Tibial artery (tissue), 4 donors: ENCODE results near the gene RFWD3.

Source experiments
- DNase-seq, 2 donors: peaks; one replicate each; pipeline ENCODE4 v3.0.0-alpha.2; 2019
- H3K27ac ChIP-seq, 2 donors: fragments of 200-600 bp; sonication (generic) in 1 of 2; 1 replicate in 1 of 2; 2 replicates in 1 of 2; pipeline ENCODE4 v1.5.1; 2018 to 2019; ENCODE audit warnings: mild to moderate bottlenecking in 1 of 2
- H3K27me3 ChIP-seq, 2 donors: fragments of 200-600 bp; sonication (generic) in 1 of 2; one replicate each; pipeline versions ENCODE4 v1.5.1 to v1.6.0; 2016 to 2019
- H3K36me3 ChIP-seq, 3 donors: fragments of 200-600 bp; sonication (generic) in 2 of 3; one replicate each; pipeline ENCODE4 v1.5.1; 2016 to 2019; ENCODE audit warnings: mild to moderate bottlenecking in 2 of 3
- H3K4me1 ChIP-seq, 4 donors: fragments of 200-600 bp; sonication (generic) in 2 of 4; 1 replicate in 3 of 4; 2 replicates in 1 of 4; pipeline ENCODE4 v1.5.1; 2016 to 2019
- H3K4me3 ChIP-seq, 2 donors: fragments of 200-600 bp; sonication (generic) in 1 of 2; 1 replicate in 1 of 2; 2 replicates in 1 of 2; pipeline ENCODE4 v1.5.1; 2018 to 2019; ENCODE audit warnings: mild to moderate bottlenecking in 2 of 2
- H3K9me3 ChIP-seq, 3 donors: fragments of 200-600 bp; sonication (generic) in 1 of 3; one replicate each; pipeline ENCODE4 v1.5.1; 2016 to 2019
- intact Hi-C: fragments of 100-400 bp; cut with DNase I; formaldehyde crosslinking; loops from one replicate; pipeline ENCODE4 v1.15.0; 2023; ENCODE audit warnings: low total_unique reads
- TF ChIP-seq, protein P1 (sequence below), 2 experiments: fragments of 200-600 bp in 1 of 2; fragments of 450-650 bp in 1 of 2; IDR thresholded peaks; one replicate each; pipeline ENCODE4 v1.5.1; 2017 to 2019; ENCODE audit warnings: antibody characterized with exemption in 2 of 2, mild to moderate bottlenecking in 1 of 2, moderate library complexity in 1 of 2

RFWD3 gene

DNA sequence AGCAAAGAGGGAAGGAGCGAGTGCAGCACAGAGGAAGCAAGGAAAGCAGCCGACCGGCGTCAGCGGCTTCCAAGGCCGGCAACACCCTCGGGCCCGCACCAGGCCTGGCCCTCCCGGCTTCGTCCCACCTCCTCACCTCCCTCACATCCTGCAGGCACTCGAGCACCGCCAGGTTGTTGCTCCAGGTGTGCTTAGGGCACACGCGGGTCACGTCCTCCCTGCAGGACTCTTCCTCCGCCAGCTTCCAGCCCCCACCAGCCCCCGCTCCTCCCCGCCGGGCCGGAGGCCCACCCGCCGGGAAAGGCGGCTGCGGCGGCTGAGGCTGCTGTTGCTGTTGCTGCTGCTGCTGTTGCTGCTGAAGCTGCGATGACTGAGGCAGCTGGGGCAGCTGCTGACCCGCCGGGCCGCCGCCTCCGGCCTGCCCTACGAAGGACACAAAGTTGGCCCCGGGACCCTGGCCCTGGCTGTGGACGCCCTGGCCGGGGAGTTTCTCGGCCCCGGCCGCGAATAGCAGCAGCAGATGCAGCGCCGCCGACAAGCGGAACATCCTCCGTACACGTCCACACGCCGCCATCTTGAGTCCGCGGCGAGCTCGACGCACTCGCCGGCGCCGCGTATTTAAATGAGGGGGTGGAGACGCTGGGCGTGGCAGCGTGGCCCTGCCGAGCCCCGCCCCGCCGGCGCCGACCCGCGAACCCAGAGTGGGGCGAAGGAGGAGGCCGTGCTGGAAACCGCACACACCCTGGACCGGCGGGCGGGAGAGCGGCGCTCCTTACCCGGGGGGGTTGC, 60.0 kb downstream of the RFWD3 start, which contains the start of gene GLG1:
GLG1 (minus strand) TSS at position 594 of the 789 bp plus-strand sequence; CDS start at position 574, 20 bp downstream.
- H3K36me3 ChIP-seq = no peaks in the 10 kb centered on the region
- peak within 1 kb of the TSS; percentile 95 to 98 for H3K27ac ChIP-seq
- peaks cover 0 to 44% (median 26%) of the 10 kb centered on the region in 4 donors for H3K4me1 ChIP-seq
- no peaks in the 10 kb centered on the region for H3K27me3 ChIP-seq
- H3K9me3 ChIP-seq = no peaks in the 10 kb centered on the region
- peak; percentile 91 to 94 for DNase-seq
- peak within 1 kb of the TSS; percentile 89 to 92 for H3K4me3 ChIP-seq
- TF ChIP-seq, protein P1, sequence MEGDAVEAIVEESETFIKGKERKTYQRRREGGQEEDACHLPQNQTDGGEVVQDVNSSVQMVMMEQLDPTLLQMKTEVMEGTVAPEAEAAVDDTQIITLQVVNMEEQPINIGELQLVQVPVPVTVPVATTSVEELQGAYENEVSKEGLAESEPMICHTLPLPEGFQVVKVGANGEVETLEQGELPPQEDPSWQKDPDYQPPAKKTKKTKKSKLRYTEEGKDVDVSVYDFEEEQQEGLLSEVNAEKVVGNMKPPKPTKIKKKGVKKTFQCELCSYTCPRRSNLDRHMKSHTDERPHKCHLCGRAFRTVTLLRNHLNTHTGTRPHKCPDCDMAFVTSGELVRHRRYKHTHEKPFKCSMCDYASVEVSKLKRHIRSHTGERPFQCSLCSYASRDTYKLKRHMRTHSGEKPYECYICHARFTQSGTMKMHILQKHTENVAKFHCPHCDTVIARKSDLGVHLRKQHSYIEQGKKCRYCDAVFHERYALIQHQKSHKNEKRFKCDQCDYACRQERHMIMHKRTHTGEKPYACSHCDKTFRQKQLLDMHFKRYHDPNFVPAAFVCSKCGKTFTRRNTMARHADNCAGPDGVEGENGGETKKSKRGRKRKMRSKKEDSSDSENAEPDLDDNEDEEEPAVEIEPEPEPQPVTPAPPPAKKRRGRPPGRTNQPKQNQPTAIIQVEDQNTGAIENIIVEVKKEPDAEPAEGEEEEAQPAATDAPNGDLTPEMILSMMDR (IDR thresholded peaks at IDR 0.05) = no peak
- intact Hi-C loops = no loop called here

DNA sequence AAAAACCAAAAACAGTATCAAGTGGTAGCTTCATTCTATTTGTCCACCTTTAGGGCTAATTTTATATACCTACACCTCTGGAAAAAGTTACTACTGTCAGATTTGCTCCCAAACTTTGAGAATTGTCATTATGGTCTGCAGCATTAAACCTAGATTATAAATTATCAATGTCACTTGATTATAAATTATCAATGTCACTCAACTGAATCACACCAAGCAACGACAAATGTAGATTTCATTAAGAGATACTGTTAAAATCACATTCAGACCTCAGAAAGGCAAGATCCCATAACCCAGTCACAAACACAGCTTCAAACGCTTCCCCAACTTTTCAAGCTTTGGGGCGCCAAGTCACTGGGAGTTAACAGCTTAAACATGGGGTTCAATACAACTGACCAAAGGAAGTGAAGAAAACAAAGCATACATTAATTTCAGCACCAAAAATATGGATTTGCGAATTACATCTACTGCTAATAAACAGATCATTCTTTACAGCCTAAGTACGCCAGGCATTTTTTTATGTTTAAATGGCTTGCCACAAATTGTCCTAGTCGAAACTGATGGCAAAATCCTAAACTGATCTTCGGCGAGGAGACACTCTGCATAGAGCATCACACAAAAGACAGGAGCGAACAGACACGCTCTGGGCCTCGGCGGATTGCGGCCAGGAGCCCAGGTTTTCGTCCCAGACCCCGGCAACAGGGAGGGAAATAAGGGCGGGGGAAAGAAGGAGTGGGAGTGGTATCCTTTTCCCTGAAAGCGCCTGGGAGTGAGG, 60.7 kb downstream of the RFWD3 start:
- Histone ChIP-seq H3K27ac (peak overlapping the region; percentile 95 to 98), H3K4me3 (peak overlapping the region; percentile 89 to 92), H3K4me1 (peaks cover 0 to 49% (median 28%) of the 10 kb centered on the region in 4 donors), H3K9me3 (no peaks in the 10 kb centered on the region), H3K36me3 (no peaks in the 10 kb centered on the region), H3K27me3 (no peaks in the 10 kb centered on the region)
- TF ChIP-seq, protein P1 (IDR thresholded peaks at IDR 0.05) = no peak
- intact Hi-C loops = no loop called here
- peak in 1 of 2 donors; percentile 9 for DNase-seq

DNA sequence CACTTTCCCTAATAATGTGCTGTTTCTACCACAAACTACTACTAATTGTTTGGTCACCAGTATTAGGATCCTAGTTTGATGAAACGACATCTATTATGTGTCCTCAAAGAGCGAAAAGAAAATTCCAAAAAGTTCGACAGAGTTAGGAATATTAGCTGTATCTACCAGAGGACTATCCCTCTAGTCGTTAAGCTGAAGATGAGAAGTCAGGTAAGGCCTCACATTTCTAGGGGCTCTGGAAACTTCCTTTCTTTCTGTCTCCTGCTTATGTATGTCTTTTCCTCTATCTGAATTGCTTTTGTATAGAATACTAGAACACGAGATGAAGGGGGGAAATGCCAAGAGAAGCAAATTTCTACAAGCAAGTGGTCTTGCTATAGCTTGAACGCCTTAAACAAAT, 61.3 kb downstream of the RFWD3 start:
- Histone ChIP-seq H3K9me3 (no peaks in the 10 kb centered on the region), H3K27me3 (no peaks in the 10 kb centered on the region), H3K4me3 (peak overlapping the region; percentile 89 to 92), H3K4me1 (peaks cover 0 to 53% (median 30%) of the 10 kb centered on the region in 4 donors), H3K36me3 (no peaks in the 10 kb centered on the region), H3K27ac (peak overlapping the region; percentile 95 to 98)
- no peak for DNase-seq
- TF ChIP-seq, protein P1 (IDR thresholded peaks at IDR 0.05) = no peak
- intact Hi-C loops = no loop called here

DNA sequence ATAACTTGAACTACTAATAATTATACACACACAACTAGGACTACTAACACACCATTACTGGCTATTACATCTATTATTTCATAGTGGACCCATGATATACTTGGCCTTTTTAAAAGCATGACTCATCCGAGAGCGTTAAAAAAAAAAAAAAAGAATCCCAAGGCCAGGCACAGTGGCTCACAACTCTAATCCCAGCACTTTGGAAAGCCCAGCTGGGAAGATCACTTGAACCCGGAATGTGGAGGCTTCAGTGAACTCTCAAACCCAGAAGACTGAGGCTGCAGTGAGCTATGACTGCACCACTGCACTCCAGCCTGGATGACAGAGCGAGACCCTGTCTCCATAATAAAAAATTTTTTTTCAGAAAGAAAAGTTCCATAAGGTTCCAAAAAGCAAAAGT, 62.8 kb downstream of the RFWD3 start:
- intact Hi-C loops = no loop called here
- H3K27me3 ChIP-seq = no peaks in the 10 kb centered on the region
- no peak overlapping the region for H3K27ac ChIP-seq
- H3K9me3 ChIP-seq = no peaks in the 10 kb centered on the region
- H3K4me1 ChIP-seq = peaks cover 0 to 55% (median 30%) of the 10 kb centered on the region in 4 donors
- peak in 1 of 2 donors; percentile 52 for DNase-seq
- H3K4me3 ChIP-seq = no peak overlapping the region
- H3K36me3 ChIP-seq = no peaks in the 10 kb centered on the region
- TF ChIP-seq, protein P1 (IDR thresholded peaks at IDR 0.05) = no peak

DNA sequence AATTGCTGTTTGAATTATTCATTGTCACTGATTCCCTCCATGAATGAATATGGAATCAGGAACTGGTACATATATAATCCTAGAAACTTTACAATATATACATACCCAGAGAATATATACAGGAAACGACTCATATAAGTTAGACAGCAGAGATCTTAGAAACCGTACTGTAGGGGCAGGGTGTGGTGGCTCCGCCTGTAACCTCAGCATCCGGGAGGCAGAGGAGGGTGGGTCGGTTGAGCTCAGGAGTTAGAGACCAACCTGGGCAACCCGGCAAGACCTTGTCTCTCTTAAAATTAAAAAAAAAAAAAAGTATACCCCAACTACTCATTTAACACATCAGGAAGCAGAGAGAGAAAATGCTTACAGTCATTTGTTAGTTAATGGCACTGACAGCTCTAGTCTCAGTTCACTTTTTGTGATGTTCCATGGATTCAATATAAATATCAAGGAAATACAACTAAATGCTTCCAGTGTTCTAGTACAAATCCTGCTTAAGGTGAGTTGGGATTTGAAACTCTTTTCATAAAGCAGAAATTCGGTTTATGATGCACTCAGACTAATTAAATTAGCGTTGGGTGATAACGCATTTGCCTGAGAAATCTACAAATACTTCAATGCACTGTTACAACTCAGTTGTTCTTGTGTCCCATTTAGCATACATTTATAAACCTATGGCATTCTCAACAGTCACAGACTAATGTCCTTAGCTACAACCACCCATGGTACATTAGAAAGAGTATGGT, 65.4 kb downstream of the RFWD3 start:
- H3K9me3 ChIP-seq = no peaks in the 10 kb centered on the region
- H3K4me3 ChIP-seq = no peak overlapping the region
- TF ChIP-seq, protein P1 (IDR thresholded peaks at IDR 0.05) = no peak
- intact Hi-C loops = no loop called here
- DNase-seq = peak in 1 of 2 donors; percentile 3
- H3K36me3 ChIP-seq = peaks cover 0 to 13% (median 0%) of the 10 kb centered on the region in 3 donors
- no peaks in the 10 kb centered on the region for H3K27me3 ChIP-seq
- no peak overlapping the region for H3K27ac ChIP-seq
- H3K4me1 ChIP-seq = peaks cover 0 to 49% (median 28%) of the 10 kb centered on the region in 4 donors
